Activated B cell treated with CpG ODN at 0.5 μM for 24 hours (primary cell): Measurements from ENCODE around the gene DOLPP1. TPM values are rescaled to one million over a fixed set of nuclear protein-coding genes. Genes with fewer than 3 reads are reported as not detected.
"Not testable (repeated sequence)": the region's sequence is repeated elsewhere in the genome, so short reads cannot be mapped to it uniquely, and the experiment has no call there.

Experiments
- ATAC-seq: fragments of 200-7000 bp; cut with Tn5 transposase; one replicate; pipeline ENCODE4 v1.10.0; 2021; ENCODE audit warnings: low read depth, mild to moderate bottlenecking, moderate library complexity
- CTCF ChIA-PET: fragments of 350-600 bp; sonication (Branson Sonifier 250); formaldehyde crosslinking; loops from one replicate; lab custom pipeline; 2021; ENCODE audit warnings: antibody characterized with exemption; lab: Charles Lee
- POLR2A ChIA-PET: fragments of 350-600 bp; sonication (Branson Sonifier 250); formaldehyde crosslinking; loops from one replicate; lab custom pipeline; 2021; ENCODE audit warnings: antibody characterized with exemption; lab: Charles Lee
- DNase-seq: peaks from one replicate; pipeline ENCODE4 v3.0.0; 2022
- H3K27ac Mint-ChIP-seq: one replicate; pipeline ENCODE4 v1.8.0; 2020; ENCODE audit warnings: mixed read lengths
- H3K27me3 Mint-ChIP-seq: one replicate; pipeline ENCODE4 v1.8.0; 2021; ENCODE audit warnings: mixed read lengths
- H3K36me3 Mint-ChIP-seq: one replicate; pipeline ENCODE4 v1.8.0; 2021; ENCODE audit warnings: low read depth, mixed read lengths
- H3K4me1 Mint-ChIP-seq: one replicate; pipeline ENCODE4 v1.8.0; 2021; ENCODE audit warnings: mixed read lengths
- H3K4me3 Mint-ChIP-seq: one replicate; pipeline ENCODE4 v1.8.0; 2020; ENCODE audit warnings: mild to moderate bottlenecking, mixed read lengths
- H3K9me3 Mint-ChIP-seq: one replicate; pipeline ENCODE4 v1.8.0; 2020; ENCODE audit warnings: mixed read lengths
- CTCF ChIP-seq: fragments of 200-600 bp; IDR thresholded peaks from one replicate; pipeline ENCODE4 v1.8.0; 2022; ENCODE audit warnings: antibody characterized with exemption, mild to moderate bottlenecking
- intact Hi-C: fragments of 100-400 bp; cut with micrococcal nuclease; formaldehyde crosslinking; loops from one replicate; pipeline ENCODE4 v1.15.1; 2024
- total RNA-seq: library from RNA; stranded (reverse); gene quantifications from 2 replicates; pipeline ENCODE4 v1.2.3, GENCODE V29; 2022

DOLPP1 gene
- total RNA-seq, result 10.9 and 11.3 TPM in 2 replicates

- no peak for TF ChIP-seq CTCF
- ATAC-seq (peak; percentile 95), DNase-seq (peak; percentile 97)
- peaks cover 29% of the 10 kb centered on the region for H3K4me1 Mint-ChIP-seq
- intact Hi-C loops, result loop anchor here (1.0 to 2.0 kb wide), 6 partner anchors 11 to 952 kb away; partner anchors contain the start of genes CRAT, NTMT1 and SH3GLB2
- H3K36me3 Mint-ChIP-seq, result peaks cover 14% of the 10 kb centered on the region
- H3K9me3 Mint-ChIP-seq, result no peaks in the 10 kb centered on the region
- peak within 1 kb of the TSS; percentile 87 for H3K4me3 Mint-ChIP-seq
- peak within 1 kb of the TSS; percentile 76 for H3K27ac Mint-ChIP-seq
- H3K27me3 Mint-ChIP-seq, result no peaks in the 10 kb centered on the region
- ChIA-PET CTCF (interaction anchor here (0.7 to 1.1 kb wide), 2 partner anchors 51 to 530 kb away, joined by 3 read pairs; no protein-coding TSS in a partner anchor), POLR2A (interaction anchor here (0.6 to 2.9 kb wide), 17 partner anchors 8 to 1631 kb away, joined by 3 to 27 read pairs (median 6); partner anchors contain the start of genes CRAT, ENDOG, EXOSC2 and MIGA2)
These were observed at the start of gene DOLPP1 for GRCh38 chr9:129080601-129081387. DOLPP1 (plus strand) TSS chr9:129081111; CDS start chr9:129081132, 21 bp downstream.

GRCh38 chr9:129031514-129031913 is 49.4 kb upstream of the DOLPP1 start:
- POLR2A ChIA-PET, result no interaction called here
- Mint-ChIP-seq H3K36me3 (peaks cover under 1% of the 10 kb centered on the region), H3K4me1 (peaks cover 18% of the 10 kb centered on the region), H3K9me3 (no peaks in the 10 kb centered on the region), H3K4me3 (no peak overlapping the region), H3K27me3 (no peaks in the 10 kb centered on the region), H3K27ac (no peak overlapping the region)
- CTCF ChIA-PET, result interaction anchor here (0.6 kb wide), 1 partner anchor 35 kb away, joined by 4 read pairs; no protein-coding TSS in a partner anchor
- no peak for DNase-seq
- TF ChIP-seq CTCF, result no peak
- intact Hi-C loops, result no loop called here
- ATAC-seq, result no peak

GRCh38 chr9:129032541-129033159 is 48.3 kb upstream of the DOLPP1 start:
- Mint-ChIP-seq H3K36me3 (peaks cover 5% of the 10 kb centered on the region), H3K27ac (no peak overlapping the region), H3K9me3 (no peaks in the 10 kb centered on the region), H3K4me1 (peaks cover 20% of the 10 kb centered on the region), H3K4me3 (no peak overlapping the region), H3K27me3 (no peaks in the 10 kb centered on the region)
- intact Hi-C loops, result no loop called here
- DNase-seq, result no peak
- ATAC-seq, result no peak
- ChIA-PET POLR2A (interaction anchor here (0.7 kb wide), 1 partner anchor 74 kb away, joined by 9 read pairs; no protein-coding TSS in a partner anchor), CTCF (no interaction called here)
- no peak for TF ChIP-seq CTCF

- Mint-ChIP-seq H3K36me3 (peaks cover 5% of the 10 kb centered on the region), H3K9me3 (no peaks in the 10 kb centered on the region), H3K4me3 (no peak overlapping the region), H3K27ac (no peak overlapping the region), H3K27me3 (no peaks in the 10 kb centered on the region), H3K4me1 (peaks cover 26% of the 10 kb centered on the region)
- DNase-seq, result no peak
- CTCF ChIA-PET, result no interaction called here
- ATAC-seq, result no peak
- intact Hi-C loops, result no loop called here
- TF ChIP-seq CTCF, result no peak
- POLR2A ChIA-PET, result interaction anchor here (0.7 kb wide), 1 partner anchor 109 kb away, joined by 3 read pairs; no protein-coding TSS in a partner anchor
These were observed 47.7 kb upstream of the DOLPP1 start for GRCh38 chr9:129033216-129033615.

GRCh38 chr9:129035838-129036237 is 45.1 kb upstream of the DOLPP1 start:
- H3K9me3 Mint-ChIP-seq, CTCF ChIA-PET, intact Hi-C loops, H3K27me3 Mint-ChIP-seq, H3K36me3 Mint-ChIP-seq, DNase-seq: not testable (repeated sequence)
- ATAC-seq, result peak; percentile 2
- H3K4me1 Mint-ChIP-seq, result peaks cover 29% of the 10 kb centered on the region
- H3K4me3 Mint-ChIP-seq, result peak overlapping the region; percentile 96
- POLR2A ChIA-PET, result interaction anchor here (0.6 to 2.2 kb wide), 10 partner anchors 8 to 206 kb away, joined by 3 to 13 read pairs (median 4); partner anchors contain the start of genes CRAT, DOLK, DOLPP1 and NUP188
- peak overlapping the region; percentile 82 for H3K27ac Mint-ChIP-seq
